Myocyte (in vitro differentiated cells): ENCODE results near the gene TCEA2. TPM values are rescaled to one million over a fixed set of nuclear protein-coding genes. Genes with fewer than 3 reads are reported as not detected.

ENCODE experiments used
- DNase-seq: peaks from one replicate; pipeline ENCODE4 v3.0.0-alpha.2; 2012; ENCODE audit warnings: low read depth
- total RNA-seq: library from RNA; depleted of rRNA; stranded (reverse); fragments of >200 nt; gene quantifications from 2 replicates; pipeline ENCODE4 v1.2.3, GENCODE V29; 2014

Gene TCEA2
- total RNA-seq, 1 donor from 2014 or later, result 21.6 TPM

DNA sequence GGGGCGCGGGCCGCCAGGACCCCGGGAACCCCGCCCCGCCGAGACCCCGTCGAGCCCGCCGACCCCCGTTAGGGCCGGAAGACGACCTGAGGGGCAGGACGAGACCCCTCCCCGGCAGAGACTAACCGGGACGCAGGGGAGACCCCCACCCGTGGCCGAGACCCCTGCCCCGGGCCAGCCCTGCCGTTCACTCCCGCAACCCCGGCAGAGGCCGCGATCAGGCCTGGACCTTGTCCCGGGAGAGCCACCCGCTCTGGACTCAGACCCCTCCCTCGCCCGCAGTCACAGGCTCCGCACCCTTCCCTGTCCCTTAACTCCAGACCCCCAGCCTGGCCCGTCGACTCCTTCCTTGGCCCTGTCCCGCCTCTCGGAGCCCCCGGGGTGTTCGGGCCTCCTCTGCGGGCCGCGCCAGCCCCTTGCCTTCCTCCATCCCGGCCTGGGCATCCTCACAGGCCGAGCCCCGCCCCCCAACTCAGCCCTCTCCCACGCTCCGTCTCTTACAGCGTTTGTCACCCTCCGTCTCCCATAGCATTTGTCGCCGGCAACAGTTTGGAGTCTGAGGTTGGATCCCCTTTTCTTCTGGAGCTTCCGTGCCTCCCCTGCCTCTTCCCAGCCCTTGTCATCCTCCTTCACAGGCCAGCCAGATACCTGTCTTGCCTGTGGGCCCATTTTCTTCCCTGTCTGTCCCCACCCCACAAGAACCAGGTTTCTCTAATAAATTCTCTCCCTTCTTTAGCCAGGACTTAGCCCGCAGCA is 569 bp downstream of the TCEA2 start:
- no peak for DNase-seq

- peak; percentile 51 for DNase-seq
These were observed 1.2 kb downstream of the TCEA2 start for GRCh38 chr20:64064145-64064698.

GRCh38 chr20:64065062-64065973 is 2.3 kb downstream of the TCEA2 start:
- no peak for DNase-seq

DNA sequence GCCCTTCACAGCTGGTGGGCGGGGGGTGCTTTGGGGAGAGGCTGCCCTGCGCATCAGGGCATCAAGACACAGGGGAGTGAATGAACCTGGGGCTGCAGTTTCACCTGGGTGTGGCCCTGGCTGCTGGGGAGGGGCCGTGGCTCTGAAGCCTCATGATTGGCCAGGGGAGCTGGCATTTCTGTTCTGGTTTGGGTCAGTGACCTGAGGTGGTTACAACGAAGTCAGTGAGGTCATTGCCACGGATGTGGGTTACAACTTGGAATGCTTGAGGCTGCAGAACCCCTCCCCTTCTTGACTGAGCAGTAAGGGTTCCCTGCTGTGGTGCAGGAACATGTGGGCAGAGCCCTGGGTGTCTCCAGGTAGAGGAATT is 3.0 kb downstream of the TCEA2 start:
- peak; percentile 73 for DNase-seq

DNA sequence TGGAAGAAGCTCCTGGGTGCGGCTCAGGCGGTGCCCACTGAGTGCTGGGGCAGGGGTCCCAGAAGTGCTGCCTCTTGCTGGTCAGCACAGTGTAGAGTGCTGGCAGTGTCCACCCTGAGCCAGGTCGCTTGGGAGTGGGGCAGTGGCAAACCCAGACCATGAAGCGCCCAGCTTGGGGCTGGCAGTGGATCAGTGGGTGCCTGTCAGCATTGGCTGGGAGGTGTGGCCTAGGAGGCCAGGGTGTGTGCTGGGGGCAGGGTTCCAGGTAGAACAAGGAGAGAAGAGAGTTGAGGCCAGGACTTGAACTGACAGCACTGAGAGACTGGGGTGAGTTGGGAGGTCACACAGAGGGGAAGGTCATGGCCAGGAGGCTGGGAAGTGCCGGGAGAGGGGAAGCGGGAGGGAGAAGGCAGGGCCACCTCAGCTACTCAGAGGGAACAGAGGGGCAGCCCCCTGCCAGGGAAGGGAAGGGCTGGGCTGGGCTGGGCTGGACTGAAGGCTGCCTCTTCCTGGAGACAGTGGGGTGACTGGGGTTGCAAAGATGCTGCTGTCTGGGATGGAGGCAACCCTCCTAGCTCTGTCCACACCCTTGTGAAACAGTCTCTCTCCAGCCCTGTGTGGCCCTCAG is 4.1 kb downstream of the TCEA2 start:
- no peak for DNase-seq

GRCh38 chr20:64067733-64068307 is 4.8 kb downstream of the TCEA2 start:
- DNase-seq, result no peak

DNA sequence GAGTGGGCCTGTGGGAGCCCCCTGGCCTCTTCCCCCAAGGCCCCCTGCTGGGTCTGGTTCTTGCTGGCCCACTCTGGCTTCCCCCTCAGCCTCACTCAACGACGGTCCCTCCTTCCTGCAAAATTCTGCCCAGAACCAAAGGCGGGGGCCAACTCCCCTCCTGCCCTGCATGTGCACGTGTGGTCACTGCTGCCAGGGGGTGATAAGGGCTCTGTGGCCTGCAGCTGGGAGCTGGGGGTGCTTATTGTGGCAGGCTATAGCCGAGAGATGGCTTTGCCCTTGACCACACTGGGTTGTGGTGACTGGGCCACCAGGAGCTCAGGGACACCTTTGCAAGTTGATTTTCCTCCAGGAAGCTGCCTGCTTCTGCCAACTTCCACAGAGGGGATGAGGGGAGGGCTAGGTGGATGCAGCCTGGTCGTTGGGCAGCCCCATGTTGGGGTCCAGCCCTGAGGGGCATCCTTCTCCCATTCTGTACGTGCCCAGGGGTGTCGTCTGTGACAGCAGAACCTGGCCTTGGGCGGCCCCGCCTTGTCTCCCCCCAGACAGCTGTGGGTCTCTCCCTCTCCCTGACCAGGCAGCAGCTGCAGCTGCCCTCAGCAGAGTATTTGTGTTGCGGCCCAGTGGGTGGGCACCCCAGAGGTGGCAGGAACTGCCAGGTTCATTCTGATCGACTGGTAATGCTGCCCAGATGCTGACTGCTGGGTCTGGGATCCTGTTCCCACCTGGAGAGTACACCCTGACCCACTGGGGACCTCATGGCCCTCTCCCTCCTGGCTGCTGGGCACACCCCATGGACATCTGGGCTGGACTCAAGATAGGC is 5.6 kb downstream of the TCEA2 start:
- DNase-seq, result peak; percentile 45

DNA sequence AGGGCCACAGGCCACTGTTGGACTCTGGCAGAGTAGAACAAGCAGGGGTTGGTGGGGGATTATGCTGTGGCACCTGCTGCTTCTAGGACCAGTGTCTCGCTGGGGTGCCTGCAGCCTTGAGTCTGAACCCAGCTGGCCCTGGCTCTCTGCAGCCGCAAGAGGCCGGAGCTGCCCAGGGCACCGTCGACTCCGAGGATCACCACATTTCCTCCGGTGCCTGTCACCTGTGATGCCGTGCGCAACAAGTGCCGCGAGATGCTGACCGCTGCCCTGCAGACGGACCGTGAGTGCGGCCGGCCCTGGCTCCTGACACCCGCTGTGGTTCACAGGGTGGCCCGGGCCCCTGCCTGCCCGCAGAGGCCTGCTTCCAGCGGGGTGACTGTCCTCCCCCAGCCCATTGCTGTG is 6.2 kb downstream of the TCEA2 start:
- no peak for DNase-seq

GRCh38 chr20:64069614-64070243 is 6.7 kb downstream of the TCEA2 start:
- no peak for DNase-seq

DNA sequence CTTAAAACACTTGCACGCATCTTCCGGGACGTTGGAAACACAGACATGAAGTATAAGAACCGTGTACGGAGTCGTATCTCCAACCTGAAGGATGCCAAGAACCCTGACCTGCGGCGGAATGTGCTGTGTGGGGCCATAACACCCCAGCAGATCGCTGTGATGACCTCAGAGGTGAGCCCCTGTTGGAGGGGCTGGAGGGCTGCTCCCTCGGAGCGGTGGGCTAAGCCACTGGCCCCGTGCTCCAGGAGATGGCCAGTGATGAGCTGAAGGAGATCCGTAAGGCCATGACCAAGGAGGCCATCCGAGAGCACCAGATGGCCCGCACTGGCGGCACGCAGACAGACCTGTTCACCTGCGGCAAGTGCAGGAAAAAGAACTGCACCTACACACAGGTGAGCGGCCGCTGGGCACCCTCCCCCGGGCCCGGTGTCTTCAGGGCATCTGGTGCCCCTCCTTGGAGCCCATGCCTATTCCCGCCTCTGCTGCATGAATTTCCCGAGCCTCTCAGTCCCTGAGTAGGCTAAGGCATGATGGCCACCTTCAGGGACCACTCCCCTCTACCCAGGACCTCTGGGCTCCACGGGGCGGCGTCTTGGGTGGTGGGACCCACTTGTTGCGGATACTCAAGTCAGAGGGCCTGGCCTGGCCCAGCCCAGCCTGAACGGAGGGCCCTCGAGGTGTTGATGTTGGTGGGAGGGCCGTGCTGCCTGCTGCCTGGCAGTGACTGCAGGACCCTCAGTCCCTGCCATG is 7.4 kb downstream of the TCEA2 start:
- DNase-seq, result no peak

- DNase-seq, result no peak
These were observed 8.6 kb downstream of the TCEA2 start for GRCh38 chr20:64071341-64072332.

DNA sequence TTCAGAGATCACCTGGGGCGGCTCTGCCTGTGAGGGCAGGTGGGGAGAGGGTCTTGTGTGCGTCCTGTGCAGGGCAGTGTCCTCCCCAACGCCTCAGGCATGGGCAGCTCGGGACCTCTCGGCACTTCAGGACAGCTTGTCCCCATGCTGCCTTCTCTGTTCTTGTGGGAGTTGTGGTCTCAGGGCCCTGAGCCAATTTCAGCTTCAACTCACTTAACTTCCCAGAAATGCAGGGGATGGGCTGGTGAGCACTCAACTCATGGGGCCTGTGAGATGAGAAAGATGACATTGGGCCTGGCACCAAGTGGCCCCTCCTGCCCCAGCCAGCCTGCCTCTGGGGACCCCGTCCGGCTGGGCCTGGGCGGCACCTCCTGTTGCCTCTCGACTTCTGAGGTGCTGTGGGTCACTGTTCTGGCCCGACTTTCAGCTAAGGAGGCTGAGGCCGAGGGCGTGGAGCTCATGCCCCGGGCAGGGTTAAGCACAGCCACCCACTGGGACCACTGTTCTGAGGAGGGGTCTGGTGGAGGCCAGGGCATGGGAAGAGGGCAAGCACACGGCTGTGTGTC is 9.6 kb downstream of the TCEA2 start:
- DNase-seq, result no peak

DNA sequence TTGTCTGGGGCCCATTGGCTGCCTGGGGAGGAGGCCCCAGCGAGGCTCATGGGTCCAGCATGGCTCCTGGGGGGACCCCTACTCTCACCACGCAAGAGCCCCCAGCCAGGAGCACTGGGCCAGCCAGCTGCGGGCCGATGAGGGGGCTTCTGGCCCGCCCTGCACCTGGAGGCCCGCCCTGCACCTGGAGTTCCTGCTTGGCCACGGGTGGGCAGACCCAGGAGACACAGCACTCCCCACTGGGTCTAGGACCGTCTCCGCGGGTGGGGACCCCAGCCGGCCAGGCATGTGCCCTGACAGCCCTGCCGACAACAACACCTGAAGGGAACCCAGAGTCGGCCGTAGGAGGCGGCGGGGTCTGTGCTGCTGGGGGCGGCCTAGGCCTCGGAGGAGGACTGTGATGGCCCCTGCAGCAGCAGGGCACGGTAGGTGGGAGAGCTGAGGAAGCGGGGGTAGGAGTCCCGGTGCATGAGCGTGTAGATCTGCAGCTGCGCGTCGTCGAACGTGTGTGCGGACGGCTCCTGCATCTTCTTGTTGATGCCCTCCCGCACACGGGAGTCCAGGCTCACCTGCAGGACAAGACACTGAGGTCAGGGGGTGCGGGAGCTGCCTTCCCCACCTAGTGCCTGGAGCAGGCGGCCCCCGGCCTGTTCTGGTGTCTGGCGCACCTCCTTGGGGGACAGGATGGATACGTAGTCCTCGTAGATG is 10.6 kb downstream of the TCEA2 start:
- DNase-seq, result no peak

- no peak for DNase-seq
These were observed 11.3 kb downstream of the TCEA2 start for GRCh38 chr20:64074184-64074789.

- no peak for DNase-seq
These were observed 12.0 kb downstream of the TCEA2 start for GRCh38 chr20:64074963-64075362.

DNA sequence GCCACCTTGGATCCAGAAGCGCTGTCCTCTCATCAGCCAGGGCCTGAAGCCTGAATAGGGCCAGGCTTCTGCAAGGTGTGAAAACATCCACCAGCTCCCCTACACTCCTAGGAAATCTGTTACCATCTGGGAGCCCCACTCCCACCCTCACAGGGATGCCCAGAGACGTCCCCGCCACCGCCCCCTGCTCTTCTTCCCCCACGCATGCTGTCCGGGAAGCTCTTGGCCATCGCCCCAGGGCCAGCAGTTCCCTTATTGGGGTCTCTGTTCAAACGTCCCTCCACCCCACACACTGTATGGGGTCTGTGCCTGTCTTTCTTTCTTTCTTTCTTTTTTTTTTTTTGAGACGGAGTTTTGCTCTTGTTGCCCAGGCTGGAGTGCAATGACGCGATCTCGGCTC is 12.6 kb downstream of the TCEA2 start:
- no peak for DNase-seq
